Measurements from ENCODE around the gene RCAN1. TPM values are rescaled to one million over a fixed set of nuclear protein-coding genes. Genes with fewer than 3 reads are reported as not detected.

The RCAN1 gene
- total RNA-seq, 1 experiment from 2014 or later = 13.5 TPM

DNA sequence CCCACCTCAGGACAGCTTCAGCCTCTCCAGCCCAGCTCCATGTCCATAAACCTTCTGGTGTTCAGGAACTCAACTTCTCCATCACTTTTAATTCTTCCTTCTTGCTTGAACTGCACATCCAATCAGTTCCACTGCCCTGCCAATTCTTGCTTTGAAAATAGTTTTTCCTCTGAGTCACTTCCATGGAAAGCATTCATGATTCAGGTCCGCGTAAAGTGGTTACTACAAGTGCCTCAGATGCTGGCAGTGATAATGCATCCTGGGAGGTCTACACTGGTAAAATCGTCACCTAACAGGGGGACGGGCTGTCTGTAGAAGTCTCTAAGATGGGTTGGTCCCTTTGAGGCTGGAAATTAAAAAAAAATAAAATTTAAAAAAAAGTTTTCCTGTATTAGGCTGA lies 25.9 kb upstream of the RCAN1 start:
- H3K27me3 ChIP-seq (ENCODE audit: control insufficient read depth, insufficient read depth, low read length) = 0 out of 2 replicates have a peak, but pooled peaks cover 2% of the 10 kb centered on the region
- no peak overlapping the region for H3K4me3 ChIP-seq (ENCODE audit: low read depth in 2 of 2, low read length in 2 of 2)
- intact Hi-C loops (cut with micrococcal nuclease; ENCODE audit: unreplicated experiment) (no loop called here), in situ Hi-C loops (cut with HindIII; ENCODE audit: low pct_unique_long_range_greater_than_20kb, low sequenced_read_pairs) (no loop called here)
- POLR2A ChIA-PET = no interaction called here
- H3K27ac ChIP-seq (ENCODE audit: low read length) = no peak overlapping the region
- H3K9me3 ChIP-seq (ENCODE audit: control insufficient read depth, insufficient read depth, low read depth, low read length) = no peaks in the 10 kb centered on the region
- no peaks in the 10 kb centered on the region for H3K36me3 ChIP-seq (ENCODE audit: control insufficient read depth, insufficient read depth, low read length)
- no peaks in the 10 kb centered on the region for H3K4me1 ChIP-seq (ENCODE audit: control insufficient read depth, insufficient read depth, low read length)
- TF ChIP-seq, protein P1, sequence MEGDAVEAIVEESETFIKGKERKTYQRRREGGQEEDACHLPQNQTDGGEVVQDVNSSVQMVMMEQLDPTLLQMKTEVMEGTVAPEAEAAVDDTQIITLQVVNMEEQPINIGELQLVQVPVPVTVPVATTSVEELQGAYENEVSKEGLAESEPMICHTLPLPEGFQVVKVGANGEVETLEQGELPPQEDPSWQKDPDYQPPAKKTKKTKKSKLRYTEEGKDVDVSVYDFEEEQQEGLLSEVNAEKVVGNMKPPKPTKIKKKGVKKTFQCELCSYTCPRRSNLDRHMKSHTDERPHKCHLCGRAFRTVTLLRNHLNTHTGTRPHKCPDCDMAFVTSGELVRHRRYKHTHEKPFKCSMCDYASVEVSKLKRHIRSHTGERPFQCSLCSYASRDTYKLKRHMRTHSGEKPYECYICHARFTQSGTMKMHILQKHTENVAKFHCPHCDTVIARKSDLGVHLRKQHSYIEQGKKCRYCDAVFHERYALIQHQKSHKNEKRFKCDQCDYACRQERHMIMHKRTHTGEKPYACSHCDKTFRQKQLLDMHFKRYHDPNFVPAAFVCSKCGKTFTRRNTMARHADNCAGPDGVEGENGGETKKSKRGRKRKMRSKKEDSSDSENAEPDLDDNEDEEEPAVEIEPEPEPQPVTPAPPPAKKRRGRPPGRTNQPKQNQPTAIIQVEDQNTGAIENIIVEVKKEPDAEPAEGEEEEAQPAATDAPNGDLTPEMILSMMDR (IDR thresholded peaks at IDR 0.05) = no peak
- TF ChIP-seq SIN3A (IDR thresholded peaks at IDR 0.05; ENCODE audit: borderline replicate concordance, insufficient read depth, low read depth, low read length) (no peak), TCF7L2 (IDR thresholded peaks at IDR 0.05; ENCODE audit: low read depth, low read length) (no peak), POLR2AphosphoS5 (IDR thresholded peaks at IDR 0.05; ENCODE audit: low read depth, low read length) (no peak)
- TF ChIP-seq, protein P2, sequence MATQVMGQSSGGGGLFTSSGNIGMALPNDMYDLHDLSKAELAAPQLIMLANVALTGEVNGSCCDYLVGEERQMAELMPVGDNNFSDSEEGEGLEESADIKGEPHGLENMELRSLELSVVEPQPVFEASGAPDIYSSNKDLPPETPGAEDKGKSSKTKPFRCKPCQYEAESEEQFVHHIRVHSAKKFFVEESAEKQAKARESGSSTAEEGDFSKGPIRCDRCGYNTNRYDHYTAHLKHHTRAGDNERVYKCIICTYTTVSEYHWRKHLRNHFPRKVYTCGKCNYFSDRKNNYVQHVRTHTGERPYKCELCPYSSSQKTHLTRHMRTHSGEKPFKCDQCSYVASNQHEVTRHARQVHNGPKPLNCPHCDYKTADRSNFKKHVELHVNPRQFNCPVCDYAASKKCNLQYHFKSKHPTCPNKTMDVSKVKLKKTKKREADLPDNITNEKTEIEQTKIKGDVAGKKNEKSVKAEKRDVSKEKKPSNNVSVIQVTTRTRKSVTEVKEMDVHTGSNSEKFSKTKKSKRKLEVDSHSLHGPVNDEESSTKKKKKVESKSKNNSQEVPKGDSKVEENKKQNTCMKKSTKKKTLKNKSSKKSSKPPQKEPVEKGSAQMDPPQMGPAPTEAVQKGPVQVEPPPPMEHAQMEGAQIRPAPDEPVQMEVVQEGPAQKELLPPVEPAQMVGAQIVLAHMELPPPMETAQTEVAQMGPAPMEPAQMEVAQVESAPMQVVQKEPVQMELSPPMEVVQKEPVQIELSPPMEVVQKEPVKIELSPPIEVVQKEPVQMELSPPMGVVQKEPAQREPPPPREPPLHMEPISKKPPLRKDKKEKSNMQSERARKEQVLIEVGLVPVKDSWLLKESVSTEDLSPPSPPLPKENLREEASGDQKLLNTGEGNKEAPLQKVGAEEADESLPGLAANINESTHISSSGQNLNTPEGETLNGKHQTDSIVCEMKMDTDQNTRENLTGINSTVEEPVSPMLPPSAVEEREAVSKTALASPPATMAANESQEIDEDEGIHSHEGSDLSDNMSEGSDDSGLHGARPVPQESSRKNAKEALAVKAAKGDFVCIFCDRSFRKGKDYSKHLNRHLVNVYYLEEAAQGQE (IDR thresholded peaks at IDR 0.05; ENCODE audit: insufficient read depth in 1 of 2, low read depth in 2 of 2, low read length in 1 of 2) = no peak
- no peak for DNase-seq (ENCODE audit: low read depth, low spot score)
- CTCF ChIA-PET = no interaction called here
- no TSS peak for BruUV-seq (replicated peaks)
- no peak for ATAC-seq

DNA sequence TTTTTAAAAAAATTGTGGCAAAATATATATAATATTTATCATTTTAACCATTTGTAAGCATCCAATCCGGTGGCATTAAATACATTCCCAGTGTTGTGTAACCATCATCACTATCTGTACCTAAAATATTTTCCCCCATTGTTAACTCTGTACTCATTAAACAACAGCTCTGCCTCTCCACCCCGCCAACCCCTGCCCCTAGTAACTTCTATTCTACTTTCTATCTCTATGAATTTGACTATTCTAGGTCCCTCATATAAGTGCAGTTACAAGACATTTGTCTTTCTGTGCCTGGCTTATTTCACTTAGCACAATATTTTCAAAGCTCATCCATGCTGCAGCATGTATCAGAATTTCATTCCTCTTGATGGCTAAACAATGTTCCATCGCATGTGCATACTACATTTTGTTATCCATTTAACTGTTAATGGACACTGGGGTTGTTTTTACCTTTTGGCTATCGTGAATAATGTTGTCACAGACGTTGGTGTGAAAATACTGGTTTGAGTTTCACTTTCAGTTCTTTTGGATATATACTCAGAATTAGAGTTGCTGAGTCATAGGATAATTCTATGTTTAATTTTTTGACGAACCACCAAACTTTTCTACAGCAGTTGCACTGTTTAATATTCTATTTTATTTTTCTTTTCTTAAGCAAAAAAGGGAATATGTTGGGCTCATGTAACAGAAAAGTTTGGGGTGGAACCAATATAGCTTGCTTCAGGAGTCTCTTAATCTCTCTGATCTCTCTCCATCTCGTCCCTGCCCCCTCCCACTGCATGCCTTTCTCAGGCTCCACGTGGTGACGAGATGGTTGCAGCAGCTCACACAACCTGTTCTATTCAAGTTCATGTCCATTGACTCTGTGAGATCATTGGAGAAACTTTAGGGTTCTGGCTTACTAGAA lies 25.2 kb upstream of the RCAN1 start:
- intact Hi-C loops (cut with micrococcal nuclease; ENCODE audit: unreplicated experiment) = no loop called here
- no peak overlapping the region for H3K4me3 ChIP-seq (ENCODE audit: low read depth in 2 of 2, low read length in 2 of 2)
- in situ Hi-C loops (cut with HindIII; ENCODE audit: low pct_unique_long_range_greater_than_20kb, low sequenced_read_pairs) = no loop called here

More for the DNA sequence above, 25.2 kb upstream of the RCAN1 start:
- POLR2A ChIA-PET = no interaction called here
- no TSS peak for BruUV-seq (replicated peaks)
- no peak for ATAC-seq
- Histone ChIP-seq H3K4me1 (ENCODE audit: control insufficient read depth, insufficient read depth, low read length) (no peaks in the 10 kb centered on the region), H3K27me3 (ENCODE audit: control insufficient read depth, insufficient read depth, low read length) (0 out of 2 replicates have a peak, but pooled peaks cover 2% of the 10 kb centered on the region), H3K9me3 (ENCODE audit: control insufficient read depth, insufficient read depth, low read depth, low read length) (no peaks in the 10 kb centered on the region), H3K36me3 (ENCODE audit: control insufficient read depth, insufficient read depth, low read length) (no peaks in the 10 kb centered on the region), H3K27ac (ENCODE audit: low read length) (no peak overlapping the region)
- DNase-seq (ENCODE audit: low read depth, low spot score) = no peak
- CTCF ChIA-PET = no interaction called here
- TF ChIP-seq, protein P2 (IDR thresholded peaks at IDR 0.05; ENCODE audit: insufficient read depth in 1 of 2, low read depth in 2 of 2, low read length in 1 of 2) = no peak
- no peak for TF ChIP-seq SIN3A (IDR thresholded peaks at IDR 0.05; ENCODE audit: borderline replicate concordance, insufficient read depth, low read depth, low read length)
- TF ChIP-seq POLR2AphosphoS5 (IDR thresholded peaks at IDR 0.05; ENCODE audit: low read depth, low read length) = no peak
- no peak for TF ChIP-seq TCF7L2 (IDR thresholded peaks at IDR 0.05; ENCODE audit: low read depth, low read length)
- TF ChIP-seq, protein P1 (IDR thresholded peaks at IDR 0.05) = no peak
